Karpas-422 (cell line): ENCODE results near the gene IQUB. TPM values are rescaled to one million over a fixed set of nuclear protein-coding genes. Genes with fewer than 3 reads are reported as not detected.

Source experiments
- DNase-seq: peaks from one replicate; pipeline ENCODE4 v3.0.0-alpha.2; 2015
- H2AFZ ChIP-seq: fragments of 200-600 bp; sonication (generic); 2 replicates; pipeline ENCODE4 v1.6.1; 2014; ENCODE audit warnings: antibody characterized with exemption, low read length, mixed read lengths
- H3K27ac ChIP-seq: fragments of 200-600 bp; sonication (generic); 2 replicates; pipeline ENCODE4 v1.5.1; 2014; ENCODE audit warnings: mild to moderate bottlenecking, low read length, moderate library complexity
- H3K27me3 ChIP-seq: fragments of 200-600 bp; sonication (generic); 2 replicates; pipeline ENCODE4 v1.6.1; 2014; ENCODE audit warnings: low read length, mixed read lengths
- H3K36me3 ChIP-seq: fragments of 200-600 bp; sonication (generic); 2 replicates; pipeline ENCODE4 v1.6.1; 2014; ENCODE audit warnings: low read length, mixed read lengths; ENCODE audit not compliant: insufficient read depth
- H3K4me1 ChIP-seq: fragments of 200-600 bp; sonication (generic); 2 replicates; pipeline ENCODE4 v1.6.1; 2014; ENCODE audit warnings: mild to moderate bottlenecking, low read length, mixed read lengths
- H3K4me2 ChIP-seq: fragments of 200-600 bp; sonication (generic); 2 replicates; pipeline ENCODE4 v1.6.1; 2014; ENCODE audit warnings: low read length, low read depth, mild to moderate bottlenecking; ENCODE audit not compliant: poor library complexity, severe bottlenecking
- H3K4me3 ChIP-seq: fragments of 200-600 bp; sonication (generic); 2 replicates; pipeline ENCODE4 v1.5.1; 2014; ENCODE audit warnings: mild to moderate bottlenecking, antibody characterized with exemption, low read length, mixed read lengths
- H3K79me2 ChIP-seq: fragments of 200-600 bp; sonication (generic); 2 replicates; pipeline ENCODE4 v1.6.1; 2014; ENCODE audit warnings: mild to moderate bottlenecking, low read length, mixed read lengths
- H3K9ac ChIP-seq: fragments of 200-600 bp; sonication (generic); 2 replicates; pipeline ENCODE4 v1.6.0; 2014; ENCODE audit warnings: low read length
- H3K9me2 ChIP-seq: fragments of 200-600 bp; sonication (generic), shearing (Covaris generic); replicated peaks from 2 replicates; pipeline ENCODE4 v1.6.0; 2014; ENCODE audit warnings: mild to moderate bottlenecking, low read length, moderate library complexity; ENCODE audit not compliant: insufficient read depth
- H3K9me3 ChIP-seq: fragments of 300-700, 200-600 bp; sonication (generic); 2 replicates; pipeline ENCODE4 v1.6.1; 2014; ENCODE audit warnings: low read length, mixed read lengths
- H4K20me1 ChIP-seq: fragments of 200-600 bp; sonication (generic); 2 replicates; pipeline ENCODE4 v1.6.1; 2014; ENCODE audit warnings: mild to moderate bottlenecking, antibody characterized with exemption, low read length, low read depth; ENCODE audit not compliant: insufficient read depth
- total RNA-seq: library from RNA; depleted of rRNA; stranded (reverse); fragments of >200 nt; shearing (Covaris generic); gene quantifications from 2 replicates; pipeline ENCODE4 v1.2.3, GENCODE V29; 2014; ENCODE audit warnings: low replicate concordance; rRNA removed

The IQUB gene
- total RNA-seq, result 0.22 and 0.97 TPM in 2 replicates

GRCh38 chr7:123534383-123535260, at the start of gene IQUB:
TSS of gene IQUB (minus strand) at chr7:123534595. CDS start at chr7:123512340, 22,255 bp downstream.
- Histone ChIP-seq H3K27me3 (no peaks in the 10 kb centered on the region), H3K4me1 (peaks cover 11% of the 10 kb centered on the region; the same call in 1 of the 2 replicates), H3K27ac (no peak within 1 kb of the TSS), H3K4me2 (peak within 1 kb of the TSS; percentile 65), H2AFZ (peak within 1 kb of the TSS; percentile 84; the same call in 1 of the 2 replicates), H3K79me2 (no peaks in the 10 kb centered on the region), H4K20me1 (no peaks in the 10 kb centered on the region), H3K9me2 (no peaks in the 10 kb centered on the region), H3K4me3 (peak within 1 kb of the TSS; percentile 63), H3K36me3 (0 out of 2 replicates have a peak, but pooled peaks cover 2% of the 10 kb centered on the region), H3K9ac (peak within 1 kb of the TSS; percentile 61), H3K9me3 (no peaks in the 10 kb centered on the region)
- DNase-seq, result peak; percentile 95

GRCh38 chr7:123583821-123584220, 49.4 kb upstream of the IQUB start:
- no peak overlapping the region for H2AFZ ChIP-seq
- no peaks in the 10 kb centered on the region for H3K27me3 ChIP-seq
- no peaks in the 10 kb centered on the region for H3K36me3 ChIP-seq
- no peaks in the 10 kb centered on the region for H4K20me1 ChIP-seq
- no peaks in the 10 kb centered on the region; the same call in 1 of the 2 replicates for H3K4me1 ChIP-seq
- H3K27ac ChIP-seq, result no peak overlapping the region
- H3K9me3 ChIP-seq, result no peaks in the 10 kb centered on the region
- H3K4me3 ChIP-seq, result no peak overlapping the region
- no peak overlapping the region for H3K4me2 ChIP-seq
- DNase-seq, result peak; percentile 22
- no peak overlapping the region for H3K9ac ChIP-seq
- H3K79me2 ChIP-seq, result no peaks in the 10 kb centered on the region
- no peaks in the 10 kb centered on the region for H3K9me2 ChIP-seq

GRCh38 chr7:123581162-123581459, 46.7 kb upstream of the IQUB start:
- Histone ChIP-seq H2AFZ (no peak overlapping the region), H3K9ac (no peak overlapping the region), H3K27ac (no peak overlapping the region), H3K9me3 (no peaks in the 10 kb centered on the region), H3K4me2 (no peak overlapping the region), H3K27me3 (no peaks in the 10 kb centered on the region), H3K79me2 (no peaks in the 10 kb centered on the region), H3K9me2 (no peaks in the 10 kb centered on the region), H3K4me3 (no peak overlapping the region), H4K20me1 (no peaks in the 10 kb centered on the region), H3K36me3 (no peaks in the 10 kb centered on the region), H3K4me1 (no peaks in the 10 kb centered on the region; the same call in 1 of the 2 replicates)
- DNase-seq, result no peak

- Histone ChIP-seq H3K27me3 (no peaks in the 10 kb centered on the region), H3K27ac (no peak overlapping the region), H3K36me3 (no peaks in the 10 kb centered on the region), H3K4me3 (no peak overlapping the region), H4K20me1 (no peaks in the 10 kb centered on the region), H3K79me2 (no peaks in the 10 kb centered on the region), H3K9me3 (no peaks in the 10 kb centered on the region), H3K4me2 (no peak overlapping the region), H2AFZ (no peak overlapping the region), H3K9me2 (no peaks in the 10 kb centered on the region), H3K4me1 (no peaks in the 10 kb centered on the region), H3K9ac (no peak overlapping the region)
- peak; percentile 74 for DNase-seq
Observed at GRCh38 chr7:123580406-123581161, 46.2 kb upstream of the IQUB start.

- Histone ChIP-seq H4K20me1 (no peaks in the 10 kb centered on the region), H2AFZ (no peak overlapping the region), H3K79me2 (no peaks in the 10 kb centered on the region), H3K9me3 (no peaks in the 10 kb centered on the region), H3K36me3 (no peaks in the 10 kb centered on the region), H3K9me2 (no peaks in the 10 kb centered on the region), H3K4me3 (no peak overlapping the region), H3K27me3 (no peaks in the 10 kb centered on the region), H3K9ac (no peak overlapping the region), H3K4me1 (no peaks in the 10 kb centered on the region), H3K27ac (no peak overlapping the region), H3K4me2 (no peak overlapping the region)
- peak; percentile 7 for DNase-seq
Observed at GRCh38 chr7:123579416-123579815, 45.0 kb upstream of the IQUB start.

GRCh38 chr7:123573896-123574467, 39.6 kb upstream of the IQUB start:
- H3K9me3 ChIP-seq, result no peaks in the 10 kb centered on the region
- peaks cover 4% of the 10 kb centered on the region; the same call in 1 of the 2 replicates for H3K4me1 ChIP-seq
- no peak overlapping the region for H3K4me2 ChIP-seq
- H3K79me2 ChIP-seq, result no peaks in the 10 kb centered on the region
- no peaks in the 10 kb centered on the region for H3K9me2 ChIP-seq
- no peaks in the 10 kb centered on the region for H4K20me1 ChIP-seq
- H3K9ac ChIP-seq, result no peak overlapping the region
- no peak overlapping the region for H3K27ac ChIP-seq
- no peak for DNase-seq
- H2AFZ ChIP-seq, result no peak overlapping the region
- H3K27me3 ChIP-seq, result no peaks in the 10 kb centered on the region
- no peak overlapping the region for H3K4me3 ChIP-seq
- H3K36me3 ChIP-seq, result no peaks in the 10 kb centered on the region

GRCh38 chr7:123573341-123573740, 38.9 kb upstream of the IQUB start:
- H3K4me1 ChIP-seq, result peaks cover 4% of the 10 kb centered on the region; the same call in 1 of the 2 replicates

GRCh38 chr7:123571684-123572083, 37.3 kb upstream of the IQUB start:
- no peak overlapping the region for H3K9ac ChIP-seq
- no peak overlapping the region for H3K27ac ChIP-seq
- no peaks in the 10 kb centered on the region for H3K79me2 ChIP-seq
- no peak overlapping the region for H2AFZ ChIP-seq
- H3K4me3 ChIP-seq, result no peak overlapping the region
- H4K20me1 ChIP-seq, result no peaks in the 10 kb centered on the region
- no peak overlapping the region for H3K4me2 ChIP-seq
- peaks cover 4% of the 10 kb centered on the region; the same call in 1 of the 2 replicates for H3K4me1 ChIP-seq
- no peaks in the 10 kb centered on the region for H3K9me2 ChIP-seq
- no peaks in the 10 kb centered on the region for H3K36me3 ChIP-seq
- H3K27me3 ChIP-seq, result no peaks in the 10 kb centered on the region
- peak; percentile 11 for DNase-seq
- H3K9me3 ChIP-seq, result no peaks in the 10 kb centered on the region

More at GRCh38 chr7:123573341-123573740, 38.9 kb upstream of the IQUB start:
- no peak overlapping the region for H3K27ac ChIP-seq
- no peaks in the 10 kb centered on the region for H3K27me3 ChIP-seq
- H2AFZ ChIP-seq, result no peak overlapping the region
- H3K79me2 ChIP-seq, result no peaks in the 10 kb centered on the region
- DNase-seq, result no peak
- no peaks in the 10 kb centered on the region for H4K20me1 ChIP-seq
- H3K4me2 ChIP-seq, result no peak overlapping the region
- H3K36me3 ChIP-seq, result no peaks in the 10 kb centered on the region
- H3K9me3 ChIP-seq, result no peaks in the 10 kb centered on the region
- no peaks in the 10 kb centered on the region for H3K9me2 ChIP-seq
- no peak overlapping the region for H3K9ac ChIP-seq
- H3K4me3 ChIP-seq, result no peak overlapping the region
